GM12878 (cell line): ENCODE data around the gene PHACTR1. TPM values are rescaled to one million over a fixed set of nuclear protein-coding genes. Genes with fewer than 3 reads are reported as not detected.

Source experiments
- ATAC-seq: fragments of 200-7000 bp; cut with Tn5 transposase; 3 replicates; pipeline ENCODE4 v1.9.1; 2020; ENCODE audit warnings: mild to moderate bottlenecking, moderate library complexity
- BruUV-seq: library from RNA; stranded (reverse); fragments of 400-500 nt; replicated peaks from 2 replicates; lab custom pipeline; 2021; lab: Mats Ljungman, UMichigan
- CTCF ChIA-PET: fragments of 300-600 bp; sonication (Branson Sonifier 250); formaldehyde crosslinking; extraction: SDS; loops from one replicate; lab custom pipeline; 2021; ENCODE audit warnings: inconsistent platforms; lab: Yijun Ruan, JAX
- POLR2A ChIA-PET: fragments of 350-600 bp; formaldehyde crosslinking; extraction: SDS; loops from one replicate; lab custom pipeline; 2021; ENCODE audit warnings: inconsistent platforms; lab: Charles Lee
- RAD21 ChIA-PET: fragments of 300-600 bp; sonication (Branson Sonifier 250); formaldehyde crosslinking; loops from one replicate; lab custom pipeline; 2023; ENCODE audit warnings: antibody characterized with exemption; ENCODE audit not compliant: unreplicated experiment; lab: Charles Lee
- SMC1A ChIA-PET: fragments of 300-600 bp; sonication (Branson Sonifier 250); formaldehyde crosslinking; loops from one replicate; lab custom pipeline; 2023; ENCODE audit not compliant: unreplicated experiment, uncharacterized antibody; lab: Charles Lee
- DNase-seq: peaks from one replicate; pipeline ENCODE4 v3.0.0-alpha.2; 2011; ENCODE audit warnings: low read depth, low spot score
- FAIRE-seq: peaks from 3 replicates; lab custom pipeline; 2011; peaks lifted over from hg19 to GRCh38; lab: Jason Lieb, UNC
- H2AFZ ChIP-seq: 2 replicates; pipeline ENCODE4 v1.6.0; 2011; ENCODE audit warnings: low read depth, low read length, control low read depth; ENCODE audit not compliant: control insufficient read depth
- H3K27ac ChIP-seq: 2 replicates; pipeline ENCODE4 v1.5.1; 2011; ENCODE audit warnings: control low read depth; ENCODE audit not compliant: control insufficient read depth, insufficient read depth
- H3K27me3 ChIP-seq, 2 experiments: replicated peaks in 1 of 2; 2 replicates each; pipeline versions ENCODE4 v1.6.0 to v1.6.1; 2011; ENCODE audit warnings: low read length in 1 of 2; ENCODE audit not compliant: control insufficient read depth in 2 of 2, insufficient read depth in 2 of 2
- H3K36me3 ChIP-seq, 2 experiments: 2 replicates each; pipeline ENCODE4 v1.5.1; 2011; ENCODE audit warnings: low read length in 1 of 2; ENCODE audit not compliant: control insufficient read depth in 2 of 2, insufficient read depth in 2 of 2
- H3K4me1 ChIP-seq: 2 replicates; pipeline ENCODE4 v1.6.1; 2011; ENCODE audit warnings: mild to moderate bottlenecking, low read length, moderate library complexity, mixed read lengths; ENCODE audit not compliant: control insufficient read depth, insufficient read depth
- H3K4me2 ChIP-seq: 2 replicates; pipeline ENCODE4 v1.6.0; 2011; ENCODE audit warnings: control low read depth; ENCODE audit not compliant: control insufficient read depth, insufficient read depth
- H3K4me3 ChIP-seq: fragments of 200-600 bp; sonication (generic); 2 replicates; pipeline ENCODE4 v1.5.1; 2016
- H3K79me2 ChIP-seq: 2 replicates; pipeline ENCODE4 v1.6.0; 2011; ENCODE audit warnings: low read length; ENCODE audit not compliant: control insufficient read depth, insufficient read depth
- H3K9ac ChIP-seq: 2 replicates; pipeline ENCODE4 v1.8.0; 2011; ENCODE audit warnings: low read length, control low read depth, mixed read lengths; ENCODE audit not compliant: control insufficient read depth, insufficient read depth
- H3K9me3 ChIP-seq: replicated peaks from 3 replicates; pipeline ENCODE4 v1.5.1; 2011; ENCODE audit warnings: mild to moderate bottlenecking, low read length; ENCODE audit not compliant: control insufficient read depth, insufficient read depth
- H4K20me1 ChIP-seq: 2 replicates; pipeline ENCODE4 v1.6.0; 2011; ENCODE audit not compliant: control insufficient read depth, insufficient read depth
- BCL3 ChIP-seq: IDR thresholded peaks from 2 replicates; pipeline ENCODE4 v1.6.1; 2011; ENCODE audit warnings: borderline replicate concordance, low read depth, mild to moderate bottlenecking, moderate library complexity, low read length; ENCODE audit not compliant: insufficient read depth, poor library complexity, severe bottlenecking
- CBX5 ChIP-seq: sonication (generic); IDR thresholded peaks from 2 replicates; pipeline ENCODE4 v1.6.1; 2016; ENCODE audit warnings: low read depth, moderate library complexity, mild to moderate bottlenecking, inconsistent platforms
- ELK1 ChIP-seq: IDR thresholded peaks from 2 replicates; pipeline ENCODE4 v1.6.1; 2012; ENCODE audit warnings: low read depth, low read length, improper control_type of control experiment
- HCFC1 ChIP-seq: fragments of 150-350 bp; IDR thresholded peaks from 2 replicates; pipeline ENCODE4 v1.6.1; 2014; ENCODE audit warnings: low read length
- IKZF1 ChIP-seq: fragments of 450-650 bp; conservative IDR thresholded peaks from 2 replicates; pipeline ENCODE4 v1.6.1; 2017; ENCODE audit warnings: antibody characterized with exemption, mild to moderate bottlenecking
- MTA3 ChIP-seq: IDR thresholded peaks from 2 replicates; pipeline ENCODE4 v1.6.1; 2012; ENCODE audit warnings: low read length, inconsistent platforms, borderline replicate concordance
- NFYA ChIP-seq: IDR thresholded peaks from 2 replicates; pipeline ENCODE4 v1.6.1; 2011; ENCODE audit warnings: low read depth, mild to moderate bottlenecking, low read length, improper control_type of control experiment, borderline replicate concordance
- SPI1 ChIP-seq: IDR thresholded peaks from 2 replicates; pipeline ENCODE4 v1.6.1; 2011; ENCODE audit warnings: low read depth, mild to moderate bottlenecking, low read length, moderate library complexity, borderline replicate concordance; ENCODE audit not compliant: insufficient read depth
- STAT1 ChIP-seq: fragments of 450-650 bp; conservative IDR thresholded peaks from 2 replicates; pipeline ENCODE4 v1.6.1; 2014; ENCODE audit warnings: antibody characterized with exemption, mild to moderate bottlenecking
- SUZ12 ChIP-seq: fragments of 200-600 bp; sonication (generic); IDR thresholded peaks from one replicate; pipeline ENCODE4 v1.6.1; 2018; ENCODE audit warnings: antibody characterized with exemption, mild to moderate bottlenecking; ENCODE audit not compliant: unreplicated experiment
- ZNF217 ChIP-seq: fragments of 450-650 bp; IDR thresholded peaks from 2 replicates; pipeline ENCODE4 v1.6.1; 2017; ENCODE audit warnings: antibody characterized with exemption, mild to moderate bottlenecking
- WGBS: methylation state at CpG from one replicate; pipeline ENCODE4 v1.1.6; 2016; ENCODE audit warnings: low lambda C conversion rate; ENCODE audit not compliant: insufficient replicate concordance, insufficient coverage; ENCODE audit errors: missing lambda C conversion rate; 5-methylcytosine and 5-hydroxymethylcytosine counted together
- in situ Hi-C: fragments of 300-500 bp; cut with MboI; formaldehyde crosslinking; loops from 9 replicates; pipeline ENCODE4 v1.14.3; 2018; ENCODE audit warnings: mixed read lengths
- intact Hi-C: fragments of 100-400 bp; cut with micrococcal nuclease; formaldehyde crosslinking; loops from one replicate; pipeline ENCODE4 v1.14.2; 2022; ENCODE audit not compliant: unreplicated experiment
- polyA plus RNA-seq, 11 experiments: library from polyadenylated mRNA; depleted of rRNA in 4 of 11; unstranded in 6 of 11; stranded (reverse) in 5 of 11; fragments of >200 nt; fragmentation: Nextera tagmentation in 4 of 11; fragmentation: Illumina TruSeq in 1 of 11; extraction: Ambion mirVana in 4 of 11; extraction: Trizol in 1 of 11; gene quantifications; 1 replicate in 1 of 11; 2 replicates in 10 of 11; pipeline versions ENCODE4 v1.2.1 to v1.2.3, GENCODE V29; 2011 to 2016; ENCODE audit warnings: inconsistent platforms in 2 of 11, missing spikeins in 2 of 11, low read depth in 1 of 11
- total RNA-seq, 4 experiments: library from RNA; depleted of rRNA in 3 of 4; stranded (reverse); fragments of >200 nt in 3 of 4; fragmentation: Illumina TruSeq in 1 of 4; extraction: Trizol in 1 of 4; gene quantifications; 2 replicates each; pipeline versions ENCODE4 v1.2.1 to v1.2.3, GENCODE V29; 2013 to 2021
- TF ChIP-seq, protein P1 (sequence below): IDR thresholded peaks from 2 replicates; pipeline ENCODE4 v1.6.1; 2012; ENCODE audit warnings: low read length, inconsistent platforms

The PHACTR1 gene
- total and polyA plus RNA-seq, 10 of the 15 experiments (the other 5 are each of a cell fraction or from before 2014, with no cell fraction given), result 34.2 to 94.6 (median 62.3) TPM

- TF ChIP-seq, protein P1, sequence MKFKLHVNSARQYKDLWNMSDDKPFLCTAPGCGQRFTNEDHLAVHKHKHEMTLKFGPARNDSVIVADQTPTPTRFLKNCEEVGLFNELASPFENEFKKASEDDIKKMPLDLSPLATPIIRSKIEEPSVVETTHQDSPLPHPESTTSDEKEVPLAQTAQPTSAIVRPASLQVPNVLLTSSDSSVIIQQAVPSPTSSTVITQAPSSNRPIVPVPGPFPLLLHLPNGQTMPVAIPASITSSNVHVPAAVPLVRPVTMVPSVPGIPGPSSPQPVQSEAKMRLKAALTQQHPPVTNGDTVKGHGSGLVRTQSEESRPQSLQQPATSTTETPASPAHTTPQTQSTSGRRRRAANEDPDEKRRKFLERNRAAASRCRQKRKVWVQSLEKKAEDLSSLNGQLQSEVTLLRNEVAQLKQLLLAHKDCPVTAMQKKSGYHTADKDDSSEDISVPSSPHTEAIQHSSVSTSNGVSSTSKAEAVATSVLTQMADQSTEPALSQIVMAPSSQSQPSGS, result no peak
Observed at GRCh38 chr6:12719017-12719416, 2.5 kb downstream of the PHACTR1 start (continued).

DNA sequence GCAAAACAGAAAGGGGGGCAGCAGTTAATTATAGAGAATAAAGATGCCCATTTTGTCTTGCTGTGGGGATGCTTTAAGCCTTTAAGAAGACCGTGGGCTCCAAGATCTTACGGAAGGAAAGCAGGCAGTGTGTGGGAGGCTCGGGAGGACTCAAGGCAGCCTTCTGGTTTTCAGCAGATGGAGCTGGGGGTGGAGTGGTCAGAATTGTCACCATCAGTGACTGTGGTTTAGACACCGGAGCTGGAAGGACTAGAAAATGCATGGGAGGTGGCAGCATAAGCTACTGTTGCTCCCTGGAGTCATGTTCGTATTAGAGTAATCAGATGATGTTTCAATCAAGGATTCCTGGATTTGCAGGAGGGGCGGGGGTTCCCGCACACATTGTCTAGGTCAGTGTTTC is 3.7 kb downstream of the PHACTR1 start:
- Histone ChIP-seq H3K79me2 (no peaks in the 10 kb centered on the region), H3K4me1 (no peaks in the 10 kb centered on the region), H4K20me1 (no peaks in the 10 kb centered on the region), H3K27me3 (no peaks in the 10 kb centered on the region; a peak in 2 of 4 replicates), H3K4me2 (no peak overlapping the region), H3K27ac (no peak overlapping the region), H2AFZ (no peak overlapping the region), H3K4me3 (no peak overlapping the region), H3K9ac (no peak overlapping the region), H3K36me3 (no peaks in the 10 kb centered on the region), H3K9me3 (no peaks in the 10 kb centered on the region)
- SMC1A ChIA-PET, result no interaction called here
- BruUV-seq, result no TSS peak
- TF ChIP-seq NFYA (no peak), ZNF217 (no peak), SUZ12 (no peak), HCFC1 (no peak), ELK1 (no peak), CBX5 (no peak), SPI1 (no peak), IKZF1 (no peak), MTA3 (no peak), BCL3 (no peak), STAT1 (no peak)
- POLR2A ChIA-PET, result no interaction called here
- RAD21 ChIA-PET, result no interaction called here
- 30% methylated on average over 7 of the region's 7 CpGs for WGBS
- ATAC-seq, result no peak
- intact Hi-C loops (no loop called here), in situ Hi-C loops (no loop called here)
- CTCF ChIA-PET, result no interaction called here
- FAIRE-seq, result no peak
- no peak for DNase-seq
